Rectal smooth muscle tissue (tissue), 1 donor: ENCODE data around the gene JMJD6.
"Not testable (repeated sequence)": the region's sequence is repeated elsewhere in the genome, so short reads cannot be mapped to it uniquely, and the experiment has no call there.

Experiments used
- H3K27ac ChIP-seq: one replicate; pipeline ENCODE4 v1.7.0; 2013; ENCODE audit warnings: low read depth, low read length, inconsistent platforms
- H3K27me3 ChIP-seq: one replicate; pipeline ENCODE4 v1.7.0; 2013; ENCODE audit warnings: low read length; ENCODE audit not compliant: control insufficient read depth, insufficient read depth
- H3K36me3 ChIP-seq: one replicate; pipeline ENCODE4 v1.7.0; 2013; ENCODE audit warnings: low read length; ENCODE audit not compliant: control insufficient read depth, insufficient read depth
- H3K4me1 ChIP-seq: one replicate; pipeline ENCODE4 v1.7.0; 2013; ENCODE audit warnings: low read length; ENCODE audit not compliant: control insufficient read depth, insufficient read depth
- H3K4me3 ChIP-seq: one replicate; pipeline ENCODE4 v1.7.0; 2013; ENCODE audit warnings: low read length
- H3K9ac ChIP-seq: one replicate; pipeline ENCODE4 v1.7.0; 2013; ENCODE audit warnings: low read length

Gene JMJD6

GRCh38 chr17:76721463-76721862 is 4.9 kb downstream of the JMJD6 start:
- H3K36me3 ChIP-seq, result peaks cover 41% of the 10 kb centered on the region
- H3K4me3 ChIP-seq, result no peak overlapping the region
- no peak overlapping the region for H3K27ac ChIP-seq
- H3K9ac ChIP-seq, result no peak overlapping the region
- H3K27me3 ChIP-seq, result no peaks in the 10 kb centered on the region
- H3K4me1 ChIP-seq, result peaks cover 16% of the 10 kb centered on the region

- Histone ChIP-seq H3K27me3 (no peaks in the 10 kb centered on the region), H3K27ac (no peak overlapping the region), H3K4me1 (peaks cover 16% of the 10 kb centered on the region), H3K9ac (no peak overlapping the region), H3K4me3 (no peak overlapping the region), H3K36me3 (peaks cover 47% of the 10 kb centered on the region)
These were observed 5.5 kb downstream of the JMJD6 start for GRCh38 chr17:76720941-76721340.

GRCh38 chr17:76720211-76720610 is 6.2 kb downstream of the JMJD6 start:
- H3K27me3 ChIP-seq, result no peaks in the 10 kb centered on the region
- peaks cover 14% of the 10 kb centered on the region for H3K4me1 ChIP-seq
- no peak overlapping the region for H3K4me3 ChIP-seq
- H3K27ac ChIP-seq, result no peak overlapping the region
- peaks cover 52% of the 10 kb centered on the region for H3K36me3 ChIP-seq
- peak overlapping the region; percentile 6 for H3K9ac ChIP-seq

GRCh38 chr17:76718516-76718915 is 7.9 kb downstream of the JMJD6 start:
- Histone ChIP-seq H3K4me1 (peaks cover 2% of the 10 kb centered on the region), H3K27me3 (no peaks in the 10 kb centered on the region), H3K36me3 (peaks cover 53% of the 10 kb centered on the region), H3K9ac (no peak overlapping the region), H3K4me3 (no peak overlapping the region), H3K27ac (no peak overlapping the region)

- Histone ChIP-seq H3K9ac (no peak overlapping the region), H3K27ac (no peak overlapping the region), H3K4me1 (peaks cover 3% of the 10 kb centered on the region), H3K36me3 (peaks cover 48% of the 10 kb centered on the region), H3K4me3 (no peak overlapping the region), H3K27me3 (no peaks in the 10 kb centered on the region)
These were observed 9.6 kb downstream of the JMJD6 start for GRCh38 chr17:76716839-76717215.

- H3K4me1 ChIP-seq, result peaks cover 9% of the 10 kb centered on the region
- no peak overlapping the region for H3K27ac ChIP-seq
- H3K4me3 ChIP-seq, result no peak overlapping the region
- H3K9ac ChIP-seq, result no peak overlapping the region
- H3K36me3 ChIP-seq, result peaks cover 43% of the 10 kb centered on the region
- no peaks in the 10 kb centered on the region for H3K27me3 ChIP-seq
These were observed 10.1 kb downstream of the JMJD6 start for GRCh38 chr17:76716146-76716838.

- Histone ChIP-seq H3K27ac (no peak overlapping the region), H3K4me1 (peaks cover 9% of the 10 kb centered on the region), H3K4me3 (no peak overlapping the region), H3K36me3 (peaks cover 35% of the 10 kb centered on the region), H3K9ac (no peak overlapping the region), H3K27me3 (no peaks in the 10 kb centered on the region)
These were observed 10.9 kb downstream of the JMJD6 start for GRCh38 chr17:76715496-76715830.

GRCh38 chr17:76714822-76715495 is 11.4 kb downstream of the JMJD6 start:
- peaks cover 9% of the 10 kb centered on the region for H3K4me1 ChIP-seq
- H3K9ac ChIP-seq, result no peak overlapping the region
- peak overlapping the region; percentile 47 for H3K27ac ChIP-seq
- peaks cover 31% of the 10 kb centered on the region for H3K36me3 ChIP-seq
- no peaks in the 10 kb centered on the region for H3K27me3 ChIP-seq
- no peak overlapping the region for H3K4me3 ChIP-seq

- peak overlapping the region; percentile 47 for H3K27ac ChIP-seq
- H3K36me3 ChIP-seq, result peaks cover 25% of the 10 kb centered on the region
- H3K9ac ChIP-seq, result no peak overlapping the region
These were observed 12.1 kb downstream of the JMJD6 start for GRCh38 chr17:76714336-76714735.

GRCh38 chr17:76713765-76714164 is 12.6 kb downstream of the JMJD6 start:
- Histone ChIP-seq H3K4me3 (no peak overlapping the region), H3K27me3 (no peaks in the 10 kb centered on the region), H3K4me1 (peaks cover 12% of the 10 kb centered on the region), H3K27ac (no peak overlapping the region), H3K9ac (no peak overlapping the region), H3K36me3 (peaks cover 22% of the 10 kb centered on the region)

More at GRCh38 chr17:76714336-76714735, 12.1 kb downstream of the JMJD6 start:
- Histone ChIP-seq H3K4me1 (peaks cover 9% of the 10 kb centered on the region), H3K4me3 (no peak overlapping the region), H3K27me3 (no peaks in the 10 kb centered on the region)

- not testable (repeated sequence) for H3K9ac ChIP-seq, H3K27ac ChIP-seq, H3K27me3 ChIP-seq, H3K4me3 ChIP-seq
- peaks cover 26% of the 10 kb centered on the region for H3K4me1 ChIP-seq
- peaks cover 15% of the 10 kb centered on the region for H3K36me3 ChIP-seq
These were observed 14.1 kb downstream of the JMJD6 start for GRCh38 chr17:76712321-76712720.

GRCh38 chr17:76710863-76711611 is 15.4 kb downstream of the JMJD6 start, which contains the start of gene MXRA7:
Gene MXRA7 (minus strand): TSS chr17:76710965. CDS start chr17:76710946, 19 bp downstream.
- peaks cover 33% of the 10 kb centered on the region for H3K4me1 ChIP-seq
- H3K36me3 ChIP-seq, result peaks cover 10% of the 10 kb centered on the region
- peak within 1 kb of the TSS; percentile 29 for H3K9ac ChIP-seq
- H3K4me3 ChIP-seq, result peak within 1 kb of the TSS; percentile 64
- no peaks in the 10 kb centered on the region for H3K27me3 ChIP-seq
- peak within 1 kb of the TSS; percentile 97 for H3K27ac ChIP-seq
